HEK293T (cell line): ENCODE results near the gene AMER3.

ENCODE experiments used
- CTCF ChIA-PET: fragments of 350-600 bp; formaldehyde crosslinking; extraction: SDS; loops from one replicate; lab custom pipeline; 2021; ENCODE audit warnings: antibody characterized with exemption, inconsistent platforms; lab: Yijun Ruan, JAX
- POLR2A ChIA-PET: fragments of 350-600 bp; formaldehyde crosslinking; extraction: SDS; loops from one replicate; lab custom pipeline; 2020; ENCODE audit warnings: antibody characterized with exemption, inconsistent platforms; lab: Yijun Ruan, JAX
- DNase-seq: peaks from one replicate; pipeline ENCODE4 v3.0.0; 2012; ENCODE audit warnings: mixed read lengths; ENCODE audit errors: extremely low spot score
- ARNT ChIP-seq: fragments of 450-650 bp; IDR thresholded peaks from 2 replicates; pipeline ENCODE4 v1.6.1; 2017; ENCODE audit warnings: mild to moderate bottlenecking
- BHLHE40 ChIP-seq: fragments of 450-650 bp; IDR thresholded peaks from 2 replicates; pipeline ENCODE4 v1.6.1; 2016; ENCODE audit warnings: mild to moderate bottlenecking, moderate library complexity, borderline replicate concordance
- CTBP1 ChIP-seq: fragments of 450-650 bp; IDR thresholded peaks from 2 replicates; pipeline ENCODE4 v1.6.1; 2016; ENCODE audit warnings: borderline replicate concordance
- ELF4 ChIP-seq: fragments of 450-650 bp; IDR thresholded peaks from 2 replicates; pipeline ENCODE4 v1.6.1; 2017; ENCODE audit warnings: antibody characterized with exemption
- FOXA1 ChIP-seq: fragments of 450-650 bp; IDR thresholded peaks from 2 replicates; pipeline ENCODE4 v1.6.1; 2016; ENCODE audit warnings: mild to moderate bottlenecking
- FOXK2 ChIP-seq: fragments of 450-650 bp; IDR thresholded peaks from 2 replicates; pipeline ENCODE4 v1.6.1; 2016; ENCODE audit warnings: mild to moderate bottlenecking
- FOXM1 ChIP-seq: fragments of 450-650 bp; IDR thresholded peaks from 2 replicates; pipeline ENCODE4 v1.6.1; 2017; ENCODE audit warnings: mild to moderate bottlenecking, borderline replicate concordance
- HDGF ChIP-seq: fragments of 450-650 bp; IDR thresholded peaks from 2 replicates; pipeline ENCODE4 v1.6.1; 2017; ENCODE audit warnings: antibody characterized with exemption, borderline replicate concordance
- L3MBTL2 ChIP-seq: fragments of 450-650 bp; conservative IDR thresholded peaks from 2 replicates; pipeline ENCODE4 v1.6.1; 2016; ENCODE audit warnings: mild to moderate bottlenecking
- LEF1 ChIP-seq: fragments of 450-650 bp; IDR thresholded peaks from 2 replicates; pipeline ENCODE4 v1.6.1; 2017; ENCODE audit warnings: mild to moderate bottlenecking, borderline replicate concordance
- NFRKB ChIP-seq: fragments of 450-650 bp; IDR thresholded peaks from 2 replicates; pipeline ENCODE4 v1.6.1; 2016; ENCODE audit warnings: mild to moderate bottlenecking, moderate library complexity
- PKNOX1 ChIP-seq: fragments of 450-650 bp; IDR thresholded peaks from 2 replicates; pipeline ENCODE4 v1.6.1; 2016
- SP1 ChIP-seq: fragments of 450-650 bp; IDR thresholded peaks from 2 replicates; pipeline ENCODE4 v1.6.1; 2017
- SUZ12 ChIP-seq: fragments of 450-650 bp; IDR thresholded peaks from 2 replicates; pipeline ENCODE4 v1.6.1; 2016; ENCODE audit warnings: mild to moderate bottlenecking
- TARDBP ChIP-seq: fragments of 450-650 bp; IDR thresholded peaks from 2 replicates; pipeline ENCODE4 v1.6.1; 2016
- ZNF384 ChIP-seq: fragments of 450-650 bp; IDR thresholded peaks from 2 replicates; pipeline ENCODE4 v1.6.1; 2016

AMER3 gene

GRCh38 chr2:130764821-130765115 is 9.4 kb downstream of the AMER3 start:
- TF ChIP-seq HDGF (no peak), FOXM1 (no peak), LEF1 (no peak), PKNOX1 (no peak), ZNF384 (no peak), L3MBTL2 (no peak), TARDBP (no peak), BHLHE40 (no peak), SP1 (no peak), ARNT (no peak), NFRKB (no peak), CTBP1 (no peak), SUZ12 (no peak), FOXA1 (no peak), FOXK2 (no peak), ELF4 (no peak)
- DNase-seq, result no peak
- ChIA-PET CTCF (no interaction called here), POLR2A (no interaction called here)

- TF ChIP-seq ZNF384 (no peak), L3MBTL2 (no peak), HDGF (no peak), LEF1 (no peak), ELF4 (no peak), FOXM1 (no peak), ARNT (no peak), TARDBP (no peak), CTBP1 (no peak), FOXK2 (no peak), SUZ12 (no peak), BHLHE40 (no peak), NFRKB (no peak), PKNOX1 (no peak), FOXA1 (no peak), SP1 (no peak)
- ChIA-PET POLR2A (no interaction called here), CTCF (no interaction called here)
- no peak for DNase-seq
Observed at GRCh38 chr2:130765464-130765863, 10.1 kb downstream of the AMER3 start.

- CTCF ChIA-PET, result no interaction called here
- TF ChIP-seq HDGF, result no peak
- TF ChIP-seq L3MBTL2, result no peak
- no peak for TF ChIP-seq TARDBP
- no peak for TF ChIP-seq ARNT
- TF ChIP-seq CTBP1, result no peak
- no peak for TF ChIP-seq ZNF384
- TF ChIP-seq FOXA1, result no peak
- DNase-seq, result no peak
- POLR2A ChIA-PET, result no interaction called here
Observed at GRCh38 chr2:130766037-130766436, 10.7 kb downstream of the AMER3 start.

GRCh38 chr2:130766711-130767407 is 11.5 kb downstream of the AMER3 start:
- TF ChIP-seq ELF4, result no peak
- no peak for TF ChIP-seq ARNT
- TF ChIP-seq ZNF384, result no peak
- no peak for TF ChIP-seq HDGF
- TF ChIP-seq SP1, result no peak
- no peak for TF ChIP-seq BHLHE40
- TF ChIP-seq FOXM1, result no peak
- no peak for TF ChIP-seq SUZ12
- no peak for TF ChIP-seq PKNOX1
- no peak for TF ChIP-seq CTBP1
- TF ChIP-seq FOXA1, result no peak
- TF ChIP-seq L3MBTL2, result no peak
- no peak for TF ChIP-seq NFRKB
- no peak for TF ChIP-seq FOXK2
- TF ChIP-seq TARDBP, result no peak

GRCh38 chr2:130767408-130767775 is 12.1 kb downstream of the AMER3 start:
- ChIA-PET CTCF (no interaction called here), POLR2A (no interaction called here)
- TF ChIP-seq SP1 (no peak), CTBP1 (no peak), ZNF384 (no peak), L3MBTL2 (no peak), PKNOX1 (no peak), FOXM1 (no peak), TARDBP (no peak), FOXK2 (no peak), LEF1 (no peak)
- DNase-seq, result no peak

More at GRCh38 chr2:130766711-130767407, 11.5 kb downstream of the AMER3 start:
- DNase-seq, result no peak
- POLR2A ChIA-PET, result no interaction called here
- CTCF ChIA-PET, result no interaction called here
